ENCODE data around the gene CALCOCO1.

DNA sequence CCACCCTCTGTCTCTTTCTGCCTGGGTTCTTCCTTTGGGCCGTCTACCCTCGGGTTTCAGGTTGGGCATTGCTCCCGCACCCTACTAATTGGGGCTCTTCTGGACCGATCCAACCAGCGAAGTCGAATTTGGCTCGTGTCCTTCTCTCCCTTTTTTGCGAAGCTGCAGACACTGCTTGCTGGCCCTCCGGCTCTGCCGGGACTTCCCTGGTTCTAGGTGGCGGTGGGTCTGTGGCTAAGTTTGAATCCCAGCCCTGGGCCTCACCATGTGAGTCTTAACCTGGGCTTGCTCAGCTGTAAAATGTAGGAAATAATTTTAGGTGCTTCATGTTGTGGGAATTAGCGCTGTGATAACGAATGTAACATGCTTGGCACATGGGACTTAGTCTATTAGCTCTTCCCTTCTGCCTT, 24.9 kb upstream of the CALCOCO1 start:
- TF ChIP-seq, protein P1, sequence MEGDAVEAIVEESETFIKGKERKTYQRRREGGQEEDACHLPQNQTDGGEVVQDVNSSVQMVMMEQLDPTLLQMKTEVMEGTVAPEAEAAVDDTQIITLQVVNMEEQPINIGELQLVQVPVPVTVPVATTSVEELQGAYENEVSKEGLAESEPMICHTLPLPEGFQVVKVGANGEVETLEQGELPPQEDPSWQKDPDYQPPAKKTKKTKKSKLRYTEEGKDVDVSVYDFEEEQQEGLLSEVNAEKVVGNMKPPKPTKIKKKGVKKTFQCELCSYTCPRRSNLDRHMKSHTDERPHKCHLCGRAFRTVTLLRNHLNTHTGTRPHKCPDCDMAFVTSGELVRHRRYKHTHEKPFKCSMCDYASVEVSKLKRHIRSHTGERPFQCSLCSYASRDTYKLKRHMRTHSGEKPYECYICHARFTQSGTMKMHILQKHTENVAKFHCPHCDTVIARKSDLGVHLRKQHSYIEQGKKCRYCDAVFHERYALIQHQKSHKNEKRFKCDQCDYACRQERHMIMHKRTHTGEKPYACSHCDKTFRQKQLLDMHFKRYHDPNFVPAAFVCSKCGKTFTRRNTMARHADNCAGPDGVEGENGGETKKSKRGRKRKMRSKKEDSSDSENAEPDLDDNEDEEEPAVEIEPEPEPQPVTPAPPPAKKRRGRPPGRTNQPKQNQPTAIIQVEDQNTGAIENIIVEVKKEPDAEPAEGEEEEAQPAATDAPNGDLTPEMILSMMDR (IDR thresholded peaks at IDR 0.05; ENCODE audit: low read length): no peak
- no peak for TF ChIP-seq EZH2phosphoT487 (IDR thresholded peaks at IDR 0.05; ENCODE audit: low read length)

All from MM.1S (cell line).